HUDEP-2 (cell line): Measurements from ENCODE around the gene MRPL27.

Experiments
- DNase-seq, 76 experiments: peaks; one replicate each; lab custom pipeline; 2025; ENCODE audit not compliant: unreplicated experiment in 76 of 76; lab: John Stamatoyannopoulos, UW

Gene MRPL27

GRCh38 chr17:50388728-50389127 lies 15.7 kb upstream of the MRPL27 start:
- DNase-seq, result no peak

GRCh38 chr17:50386510-50386909 lies 13.5 kb upstream of the MRPL27 start:
- no peak for DNase-seq

GRCh38 chr17:50382931-50383330 lies 9.9 kb upstream of the MRPL27 start:
- no peak for DNase-seq

GRCh38 chr17:50381920-50382319 lies 8.9 kb upstream of the MRPL27 start:
- peak in 3 of 76 experiments; percentile 7 to 19 (median 13) for DNase-seq

GRCh38 chr17:50381260-50381815 lies 8.4 kb upstream of the MRPL27 start:
- DNase-seq, result no peak

- DNase-seq, result peak in 7 of 76 experiments; percentile 8 to 22 (median 11)
Observed at GRCh38 chr17:50380369-50381259, 7.6 kb upstream of the MRPL27 start.

GRCh38 chr17:50379351-50380132 lies 6.6 kb upstream of the MRPL27 start:
- no peak for DNase-seq

- DNase-seq, result no peak
Observed at GRCh38 chr17:50375858-50376538, 3.0 kb upstream of the MRPL27 start.

GRCh38 chr17:50373705-50374104 lies 721 bp upstream of the MRPL27 start:
- no peak for DNase-seq

GRCh38 chr17:50372222-50372757 lies 694 bp downstream of the MRPL27 start:
- peak in 3 of 76 experiments; percentile 7 to 19 (median 19) for DNase-seq

GRCh38 chr17:50371526-50371925 lies 1.5 kb downstream of the MRPL27 start:
- no peak for DNase-seq

- no peak for DNase-seq
Observed at GRCh38 chr17:50370052-50370451, 2.9 kb downstream of the MRPL27 start.

- DNase-seq, result no peak
Observed at GRCh38 chr17:50367401-50367800, 5.6 kb downstream of the MRPL27 start.

GRCh38 chr17:50365649-50366393 lies 7.2 kb downstream of the MRPL27 start:
- DNase-seq, result no peak

GRCh38 chr17:50365165-50365564 lies 7.8 kb downstream of the MRPL27 start:
- DNase-seq, result no peak

GRCh38 chr17:50364715-50365114 lies 8.3 kb downstream of the MRPL27 start:
- DNase-seq, result no peak

- no peak for DNase-seq
Observed at GRCh38 chr17:50364061-50364458, 8.9 kb downstream of the MRPL27 start.

- no peak for DNase-seq
Observed at GRCh38 chr17:50363217-50364060, 9.5 kb downstream of the MRPL27 start.

GRCh38 chr17:50362661-50363060 lies 10.3 kb downstream of the MRPL27 start:
- DNase-seq, result no peak
